SK-N-SH (cell line): ENCODE results near the gene TRPV2. TPM values are rescaled to one million over a fixed set of nuclear protein-coding genes. Genes with fewer than 3 reads are reported as not detected.

Experiments
- CTCF ChIA-PET: fragments of 300-600, 350-600 bp; formaldehyde crosslinking; extraction: SDS; loops from one replicate; lab custom pipeline; 2021; lab: Yijun Ruan, JAX
- POLR2A ChIA-PET: fragments of 350-600 bp; sonication (Branson Sonifier 250); formaldehyde crosslinking; extraction: SDS; loops from one replicate; lab custom pipeline; 2020; ENCODE audit warnings: antibody characterized with exemption, inconsistent platforms; lab: Yijun Ruan, JAX
- DNase-seq: peaks from one replicate; pipeline ENCODE4 v3.0.0; 2012
- H2AFZ ChIP-seq: fragments of 200-600 bp; sonication (generic); 2 replicates; pipeline ENCODE4 v1.8.1; 2016; ENCODE audit warnings: antibody characterized with exemption, mild to moderate bottlenecking, low read depth
- H3F3A ChIP-seq: fragments of 200-600 bp; sonication (generic); replicated peaks from 2 replicates; pipeline ENCODE3; 2016; ENCODE audit warnings: antibody characterized with exemption, mild to moderate bottlenecking; ENCODE audit not compliant: insufficient read depth
- H3K27ac ChIP-seq, 2 experiments: fragments of 200-500 bp in 1 of 2; fragments of 200-600 bp in 1 of 2; sonication (Bioruptor generic) in 1 of 2; sonication (generic), shearing (Covaris generic) in 1 of 2; 2 replicates each; pipeline versions ENCODE4 v1.5.1 to v1.6.1; 2014 to 2016; ENCODE audit warnings: low read depth in 2 of 2, inconsistent platforms in 1 of 2, low read length in 1 of 2, mild to moderate bottlenecking in 1 of 2, mixed read lengths in 1 of 2
- H3K27me3 ChIP-seq: fragments of 200-600 bp; sonication (generic), shearing (Covaris generic); 2 replicates; pipeline ENCODE4 v1.6.1; 2016; ENCODE audit warnings: mixed run types; ENCODE audit not compliant: insufficient read depth
- H3K36me3 ChIP-seq, 2 experiments: fragments of 200-500 bp in 1 of 2; fragments of 200-600 bp in 1 of 2; sonication (Bioruptor generic) in 1 of 2; sonication (generic) in 1 of 2; replicated peaks in 1 of 2; 2 replicates each; pipeline versions ENCODE3 to v1.5.1; 2014 to 2016; ENCODE audit warnings: low read length in 1 of 2, mild to moderate bottlenecking in 1 of 2; ENCODE audit not compliant: insufficient read depth in 2 of 2, control insufficient read depth in 1 of 2
- H3K4me1 ChIP-seq, 2 experiments: fragments of 200-500 bp in 1 of 2; fragments of 200-600 bp in 1 of 2; sonication (Bioruptor generic) in 1 of 2; sonication (generic), shearing (Covaris generic) in 1 of 2; 2 replicates each; pipeline versions ENCODE4 v1.5.1 to v1.6.1; 2014 to 2016; ENCODE audit warnings: low read depth in 1 of 2, low read length in 1 of 2, mixed run types in 1 of 2; ENCODE audit not compliant: insufficient read depth in 2 of 2, control insufficient read depth in 1 of 2
- H3K4me2 ChIP-seq: fragments of 200-600 bp; sonication (generic), shearing (Covaris generic); 2 replicates; pipeline ENCODE4 v1.6.1; 2017; ENCODE audit warnings: mixed run types
- H3K4me3 ChIP-seq, 2 experiments: fragments of 200-500 bp in 1 of 2; fragments of 200-600 bp in 1 of 2; sonication (Bioruptor generic) in 1 of 2; sonication (generic), shearing (Covaris generic) in 1 of 2; 2 replicates each; pipeline versions ENCODE4 v1.5.1 to v1.8.1; 2014 to 2016; ENCODE audit warnings: low read depth in 2 of 2, inconsistent platforms in 1 of 2, low read length in 1 of 2, mild to moderate bottlenecking in 1 of 2, mixed read lengths in 1 of 2, moderate library complexity in 1 of 2
- H3K79me2 ChIP-seq: fragments of 200-600 bp; sonication (generic); 2 replicates; pipeline ENCODE4 v1.8.1; 2017; ENCODE audit warnings: mild to moderate bottlenecking; ENCODE audit not compliant: insufficient read depth
- H3K9ac ChIP-seq: fragments of 200-600 bp; sonication (generic); 2 replicates; pipeline ENCODE4 v1.6.1; 2017; ENCODE audit warnings: mixed run types
- H3K9me2 ChIP-seq: fragments of 200-600 bp; sonication (generic); 2 replicates; pipeline ENCODE4 v1.6.1; 2017; ENCODE audit warnings: mixed run types
- H3K9me3 ChIP-seq: fragments of 200-600 bp; sonication (generic); 2 replicates; pipeline ENCODE4 v1.6.1; 2017; ENCODE audit warnings: mixed run types, mild to moderate bottlenecking, moderate library complexity
- H4K20me1 ChIP-seq: fragments of 200-600 bp; sonication (generic); 2 replicates; pipeline ENCODE4 v1.6.1; 2017; ENCODE audit warnings: mild to moderate bottlenecking, mixed run types; ENCODE audit not compliant: insufficient read depth
- CTCF ChIP-seq: fragments of 200-600 bp; sonication (generic); IDR thresholded peaks from 2 replicates; pipeline ENCODE4 v1.6.1; 2017; ENCODE audit warnings: antibody characterized with exemption, mild to moderate bottlenecking, moderate library complexity
- ELF1 ChIP-seq: IDR thresholded peaks from 2 replicates; pipeline ENCODE4 v1.4.0; 2012
- EP300 ChIP-seq, 2 experiments: IDR thresholded peaks; 2 replicates each; pipeline versions ENCODE4 v1.4.0 to v1.6.1; 2012; ENCODE audit warnings: borderline replicate concordance in 1 of 2, low read depth in 1 of 2, low read length in 1 of 2
- FOSL2 ChIP-seq: IDR thresholded peaks from 2 replicates; pipeline ENCODE4 v1.4.0; 2012; ENCODE audit warnings: low read depth, mild to moderate bottlenecking, moderate library complexity, borderline replicate concordance
- FOXM1 ChIP-seq: IDR thresholded peaks from 2 replicates; pipeline ENCODE4 v1.4.0; 2012; ENCODE audit warnings: low read depth, mild to moderate bottlenecking
- GABPA ChIP-seq: IDR thresholded peaks from 2 replicates; pipeline ENCODE4 v1.4.0; 2012; ENCODE audit warnings: low read depth, mild to moderate bottlenecking
- GATA2 ChIP-seq: sonication (generic); formaldehyde crosslinking; IDR thresholded peaks from 2 replicates; pipeline ENCODE4 v1.5.0; 2020; ENCODE audit warnings: mild to moderate bottlenecking, missing genetic modification reagents
- JUND ChIP-seq: IDR thresholded peaks from 2 replicates; pipeline ENCODE4 v1.4.0; 2012
- MXI1 ChIP-seq: IDR thresholded peaks from 2 replicates; pipeline ENCODE4 v1.6.1; 2012; ENCODE audit warnings: mild to moderate bottlenecking, low read depth, low read length, improper control_type of control experiment
- NFIC ChIP-seq: IDR thresholded peaks from 2 replicates; pipeline ENCODE4 v1.4.0; 2012; ENCODE audit warnings: borderline replicate concordance
- NRF1 ChIP-seq: IDR thresholded peaks from 2 replicates; pipeline ENCODE4 v1.6.1; 2012; ENCODE audit warnings: low read depth, mild to moderate bottlenecking, low read length
- RCOR1 ChIP-seq: fragments of 150-350 bp; IDR thresholded peaks from 2 replicates; pipeline ENCODE4 v1.6.1; 2017; ENCODE audit warnings: antibody characterized with exemption, low read length
- REST ChIP-seq: IDR thresholded peaks from 2 replicates; pipeline ENCODE4 v1.6.1; 2012; ENCODE audit warnings: mild to moderate bottlenecking, low read depth, low read length, moderate library complexity
- SMC3 ChIP-seq: IDR thresholded peaks from 2 replicates; pipeline ENCODE4 v1.6.1; 2012; ENCODE audit warnings: low read depth, low read length, improper control_type of control experiment
- TAF1 ChIP-seq: IDR thresholded peaks from 2 replicates; pipeline ENCODE4 v1.6.1; 2012; ENCODE audit warnings: low read depth, mild to moderate bottlenecking, low read length, moderate library complexity, borderline replicate concordance
- TCF12 ChIP-seq: IDR thresholded peaks from 2 replicates; pipeline ENCODE4 v1.4.0; 2012
- USF1 ChIP-seq: IDR thresholded peaks from 2 replicates; pipeline ENCODE4 v1.4.0; 2012; ENCODE audit warnings: low read depth, borderline replicate concordance
- USF2 ChIP-seq: fragments of 150-350 bp; IDR thresholded peaks from 2 replicates; pipeline ENCODE4 v1.6.1; 2017; ENCODE audit warnings: antibody characterized with exemption, low read length, low read depth, borderline replicate concordance
- WGBS: methylation state at CpG from one replicate; pipeline ENCODE4 v1.1.6; 2017; ENCODE audit warnings: low lambda C conversion rate; 5-methylcytosine and 5-hydroxymethylcytosine counted together
- polyA plus RNA-seq, 3 experiments: library from polyadenylated mRNA; depleted of rRNA; stranded (reverse); fragments of >200 nt; gene quantifications; 2 replicates each; pipeline ENCODE4 v1.2.3, GENCODE V29; 2012

The TRPV2 gene
- polyA plus RNA-seq, 1 of the 3 experiments (the other 2 are of a cell fraction): 11.0 TPM

- H3K79me2 ChIP-seq: no peaks in the 10 kb centered on the region
- no peaks in the 10 kb centered on the region for H3F3A ChIP-seq
- 100% methylated on average over 1 of the region's 3 CpGs for WGBS
- no peaks in the 10 kb centered on the region for H3K9me2 ChIP-seq
- POLR2A ChIA-PET: no interaction called here
- H3K27me3 ChIP-seq: no peaks in the 10 kb centered on the region
- H3K4me1 ChIP-seq: peaks cover 0 to 45% of the 10 kb centered on the region in 2 experiments; a peak in 1 of 4 replicates
- no peak overlapping the region for H2AFZ ChIP-seq
- H4K20me1 ChIP-seq: no peaks in the 10 kb centered on the region
- H3K36me3 ChIP-seq: no peaks in the 10 kb centered on the region
- H3K4me2 ChIP-seq: no peak overlapping the region
- H3K9me3 ChIP-seq: no peaks in the 10 kb centered on the region
- CTCF ChIA-PET: interaction anchor here (0.7 to 33.7 kb wide), 7 partner anchors 9 to 128 kb away, joined by 3 to 746 read pairs (median 4); no protein-coding TSS in a partner anchor
- H3K9ac ChIP-seq: no peak overlapping the region
- no peak overlapping the region for H3K4me3 ChIP-seq
- no peak for DNase-seq
- no peak overlapping the region for H3K27ac ChIP-seq
- TF ChIP-seq NFIC (no peak), SMC3 (no peak), JUND (no peak), NRF1 (no peak), REST (no peak), MXI1 (no peak), FOXM1 (no peak), TCF12 (no peak), EP300 (IDR thresholded peaks at IDR 0.05; ENCODE audit: borderline replicate concordance in 1 of 2, low read depth in 1 of 2, low read length in 1 of 2) (no peak), USF2 (no peak), FOSL2 (no peak), CTCF (no peak), GATA2 (CRISPR knock-in tag) (no peak), USF1 (no peak), GABPA (no peak), ELF1 (no peak), TAF1 (no peak), RCOR1 (no peak)
- TF ChIP-seq, all 33 proteins: peak for 0
These were observed 46.2 kb downstream of the TRPV2 start for GRCh38 chr17:16461606-16461866.
